K562 (cell line): Measurements from ENCODE around the gene SLC26A6. TPM values are rescaled to one million over a fixed set of nuclear protein-coding genes. Genes with fewer than 3 reads are reported as not detected.
A peak's percentile ranks its signal among the peaks of the same experiment; 100 is the strongest.

Experiments
- ATF7 ChIP-seq: fragments of 450-650 bp; IDR thresholded peaks from 2 replicates; pipeline ENCODE4 v1.7.1; 2014; ENCODE audit warnings: mild to moderate bottlenecking, moderate library complexity
- BRD9 ChIP-seq: fragments of 450-650 bp; IDR thresholded peaks from 2 replicates; pipeline ENCODE4 v1.6.1; 2018; ENCODE audit warnings: low read depth; ENCODE audit not compliant: partially characterized antibody
- CC2D1A ChIP-seq: fragments of 450-650 bp; IDR thresholded peaks from 2 replicates; pipeline ENCODE4 v1.6.1; 2017; ENCODE audit warnings: mild to moderate bottlenecking
- DACH1 ChIP-seq: fragments of 450-650 bp; IDR thresholded peaks from 2 replicates; pipeline ENCODE4 v1.6.1; 2018; ENCODE audit not compliant: partially characterized antibody
- KDM5B ChIP-seq: fragments of 200-600 bp; sonication (generic); IDR thresholded peaks from 2 replicates; pipeline ENCODE4 v1.6.1; 2012; ENCODE audit warnings: low read depth, mild to moderate bottlenecking, moderate library complexity, low read length, control low read depth, inconsistent platforms; ENCODE audit not compliant: insufficient replicate concordance
- NEUROD1 ChIP-seq: fragments of 150-350 bp; IDR thresholded peaks from 2 replicates; pipeline ENCODE4 v1.6.1; 2014; ENCODE audit warnings: borderline replicate concordance, low read length, low read depth; ENCODE audit not compliant: partially characterized antibody
- RBBP5 ChIP-seq: fragments of 200-600 bp; sonication (generic); IDR thresholded peaks from 2 replicates; pipeline ENCODE4 v1.6.1; 2012; ENCODE audit warnings: borderline replicate concordance, mild to moderate bottlenecking, low read length, control low read depth, inconsistent platforms; ENCODE audit not compliant: insufficient read depth, poor library complexity, severe bottlenecking
- RBFOX2 ChIP-seq: fragments of 200-400 bp; formaldehyde crosslinking; IDR thresholded peaks from 2 replicates; pipeline ENCODE4 v1.6.1; 2017; ENCODE audit warnings: low read depth, mild to moderate bottlenecking, low read length, moderate library complexity
- SRSF1 ChIP-seq: fragments of 200-400 bp; formaldehyde crosslinking; IDR thresholded peaks from 2 replicates; pipeline ENCODE4 v1.6.1; 2017; ENCODE audit warnings: mild to moderate bottlenecking, low read depth, low read length, moderate library complexity
- SUPT5H ChIP-seq: fragments of 450-650 bp; IDR thresholded peaks from 2 replicates; pipeline ENCODE4 v1.6.1; 2016
- TGIF2 ChIP-seq: sonication (generic); formaldehyde crosslinking; IDR thresholded peaks from 2 replicates; pipeline ENCODE4 v1.8.1; 2022; ENCODE audit warnings: mild to moderate bottlenecking, missing genetic modification reagents, moderate library complexity
- U2AF1 ChIP-seq: fragments of 200-400 bp; formaldehyde crosslinking; optimal IDR thresholded peaks from 2 replicates; pipeline ENCODE3; 2017; ENCODE audit warnings: mild to moderate bottlenecking, low read depth, low read length, moderate library complexity
- ZBTB1 ChIP-seq: sonication (generic); formaldehyde crosslinking; IDR thresholded peaks from 2 replicates; pipeline ENCODE4 v1.8.1; 2023; ENCODE audit warnings: missing genetic modification reagents, low read depth, mild to moderate bottlenecking, borderline replicate concordance
- polyA plus RNA-seq, 8 experiments: library from polyadenylated mRNA; depleted of rRNA in 4 of 8; stranded (reverse) in 5 of 8; unstranded in 3 of 8; fragments of >200 nt; fragmentation: Nextera tagmentation in 2 of 8; fragmentation: Illumina TruSeq in 1 of 8; extraction: Ambion mirVana in 2 of 8; extraction: Trizol in 1 of 8; gene quantifications; 2 replicates each; pipeline versions ENCODE4 v1.2.1 to v1.2.3, GENCODE V29; 2011 to 2014; ENCODE audit warnings: inconsistent platforms in 1 of 8, missing spikeins in 1 of 8
- total RNA-seq, 7 experiments: library from RNA; depleted of rRNA in 6 of 7; stranded (reverse); fragments of >200 nt in 6 of 7; fragmentation: Illumina TruSeq in 2 of 7; extraction: Trizol in 2 of 7; gene quantifications; 2 replicates each; pipeline versions ENCODE4 v1.2.1 to v1.2.3, GENCODE V29; 2011 to 2021; ENCODE audit warnings: low replicate concordance in 1 of 7
- TF ChIP-seq, protein P1 (sequence below), 2 experiments: fragments of 450-650 bp; IDR thresholded peaks; 2 replicates each; pipeline ENCODE4 v1.6.1; 2018; ENCODE audit warnings: mild to moderate bottlenecking in 2 of 2, low read depth in 1 of 2; ENCODE audit not compliant: partially characterized antibody in 2 of 2
- TF ChIP-seq, protein P2 (sequence below): fragments of 450-650 bp; IDR thresholded peaks from 2 replicates; pipeline ENCODE4 v1.6.1; 2016; ENCODE audit warnings: borderline replicate concordance

Gene SLC26A6
- total and polyA plus RNA-seq, 9 of the 15 experiments (the other 6 are each of a cell fraction or from before 2014, with no cell fraction given), result 2.1 to 27.2 (median 14.8) TPM

DNA sequence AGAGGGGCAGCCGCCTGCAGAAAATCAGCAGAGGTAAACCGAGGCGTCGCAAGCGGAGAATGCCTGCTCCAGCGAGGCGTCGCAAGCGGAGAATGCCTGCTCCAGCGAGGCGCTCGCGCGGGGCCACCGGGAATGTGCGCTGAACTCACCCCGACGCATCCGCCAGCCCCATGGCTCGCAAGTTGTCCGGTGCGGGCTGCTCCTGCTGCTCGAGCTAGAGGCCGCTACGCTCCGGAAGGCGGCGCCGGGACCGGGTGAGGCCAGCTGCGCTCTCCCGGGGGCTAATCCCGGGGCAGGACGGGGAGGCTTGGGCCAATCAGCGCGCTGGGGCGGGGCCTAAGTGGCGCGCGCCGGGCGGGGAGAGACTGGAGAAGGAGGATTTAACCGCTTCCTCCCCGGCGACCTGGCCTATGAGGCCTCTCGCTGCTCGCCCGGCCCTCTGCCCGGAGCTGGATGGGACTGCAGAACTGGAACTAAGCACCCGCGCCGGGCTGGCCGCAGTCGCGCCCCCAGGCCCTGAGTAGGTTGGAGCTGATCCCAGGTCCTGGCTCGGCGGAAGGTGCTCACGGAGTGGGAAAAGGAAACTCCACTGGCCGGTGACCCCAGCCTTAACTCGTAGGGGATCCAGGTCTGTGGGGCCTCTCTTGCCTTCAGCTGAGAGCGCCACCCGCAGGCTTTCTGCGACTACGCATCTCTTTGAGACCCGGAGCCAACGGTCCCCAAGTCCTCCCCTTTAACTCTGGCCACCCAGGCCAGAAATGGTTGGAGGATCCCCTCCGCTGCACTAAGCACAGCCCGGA, at the start of gene SLC26A6 (continued):
- TF ChIP-seq, protein P1, sequence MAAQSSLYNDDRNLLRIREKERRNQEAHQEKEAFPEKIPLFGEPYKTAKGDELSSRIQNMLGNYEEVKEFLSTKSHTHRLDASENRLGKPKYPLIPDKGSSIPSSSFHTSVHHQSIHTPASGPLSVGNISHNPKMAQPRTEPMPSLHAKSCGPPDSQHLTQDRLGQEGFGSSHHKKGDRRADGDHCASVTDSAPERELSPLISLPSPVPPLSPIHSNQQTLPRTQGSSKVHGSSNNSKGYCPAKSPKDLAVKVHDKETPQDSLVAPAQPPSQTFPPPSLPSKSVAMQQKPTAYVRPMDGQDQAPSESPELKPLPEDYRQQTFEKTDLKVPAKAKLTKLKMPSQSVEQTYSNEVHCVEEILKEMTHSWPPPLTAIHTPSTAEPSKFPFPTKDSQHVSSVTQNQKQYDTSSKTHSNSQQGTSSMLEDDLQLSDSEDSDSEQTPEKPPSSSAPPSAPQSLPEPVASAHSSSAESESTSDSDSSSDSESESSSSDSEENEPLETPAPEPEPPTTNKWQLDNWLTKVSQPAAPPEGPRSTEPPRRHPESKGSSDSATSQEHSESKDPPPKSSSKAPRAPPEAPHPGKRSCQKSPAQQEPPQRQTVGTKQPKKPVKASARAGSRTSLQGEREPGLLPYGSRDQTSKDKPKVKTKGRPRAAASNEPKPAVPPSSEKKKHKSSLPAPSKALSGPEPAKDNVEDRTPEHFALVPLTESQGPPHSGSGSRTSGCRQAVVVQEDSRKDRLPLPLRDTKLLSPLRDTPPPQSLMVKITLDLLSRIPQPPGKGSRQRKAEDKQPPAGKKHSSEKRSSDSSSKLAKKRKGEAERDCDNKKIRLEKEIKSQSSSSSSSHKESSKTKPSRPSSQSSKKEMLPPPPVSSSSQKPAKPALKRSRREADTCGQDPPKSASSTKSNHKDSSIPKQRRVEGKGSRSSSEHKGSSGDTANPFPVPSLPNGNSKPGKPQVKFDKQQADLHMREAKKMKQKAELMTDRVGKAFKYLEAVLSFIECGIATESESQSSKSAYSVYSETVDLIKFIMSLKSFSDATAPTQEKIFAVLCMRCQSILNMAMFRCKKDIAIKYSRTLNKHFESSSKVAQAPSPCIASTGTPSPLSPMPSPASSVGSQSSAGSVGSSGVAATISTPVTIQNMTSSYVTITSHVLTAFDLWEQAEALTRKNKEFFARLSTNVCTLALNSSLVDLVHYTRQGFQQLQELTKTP (IDR thresholded peaks at IDR 0.05; ENCODE audit: low read depth in 1 of 2, partially characterized antibody in 2 of 2), result no peak
- TF ChIP-seq ZBTB1 (peak; percentile 45; the same call in 1 of the 2 replicates), SRSF1 (no peak), ATF7 (peak; percentile 52; the same call in 1 of the 2 replicates), NEUROD1 (peak; percentile 82), RBFOX2 (peak; percentile 90), KDM5B (peak; percentile 57), U2AF1 (peak; percentile 64), CC2D1A (peak; percentile 32; the same call in 1 of the 2 replicates), RBBP5 (peak; percentile 84), TGIF2 (CRISPR knock-in tag) (peak; percentile 78; the same call in 1 of the 2 replicates), DACH1 (peak; percentile 55), SUPT5H (peak; percentile 67), BRD9 (peak; percentile 30)
- TF ChIP-seq, protein P2, sequence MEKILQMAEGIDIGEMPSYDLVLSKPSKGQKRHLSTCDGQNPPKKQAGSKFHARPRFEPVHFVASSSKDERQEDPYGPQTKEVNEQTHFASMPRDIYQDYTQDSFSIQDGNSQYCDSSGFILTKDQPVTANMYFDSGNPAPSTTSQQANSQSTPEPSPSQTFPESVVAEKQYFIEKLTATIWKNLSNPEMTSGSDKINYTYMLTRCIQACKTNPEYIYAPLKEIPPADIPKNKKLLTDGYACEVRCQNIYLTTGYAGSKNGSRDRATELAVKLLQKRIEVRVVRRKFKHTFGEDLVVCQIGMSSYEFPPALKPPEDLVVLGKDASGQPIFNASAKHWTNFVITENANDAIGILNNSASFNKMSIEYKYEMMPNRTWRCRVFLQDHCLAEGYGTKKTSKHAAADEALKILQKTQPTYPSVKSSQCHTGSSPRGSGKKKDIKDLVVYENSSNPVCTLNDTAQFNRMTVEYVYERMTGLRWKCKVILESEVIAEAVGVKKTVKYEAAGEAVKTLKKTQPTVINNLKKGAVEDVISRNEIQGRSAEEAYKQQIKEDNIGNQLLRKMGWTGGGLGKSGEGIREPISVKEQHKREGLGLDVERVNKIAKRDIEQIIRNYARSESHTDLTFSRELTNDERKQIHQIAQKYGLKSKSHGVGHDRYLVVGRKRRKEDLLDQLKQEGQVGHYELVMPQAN, result peak; percentile 71; the same call in 1 of the 2 replicates
